WERI-Rb-1 (cell line): ENCODE data around the gene KPNA4.
"Not testable (repeated sequence)": the region's sequence is repeated elsewhere in the genome, so short reads cannot be mapped to it uniquely, and the experiment has no call there.

Source experiments
- DNase-seq: peaks from one replicate; pipeline ENCODE4 v3.0.0-alpha.2; 2020
- H3K27ac ChIP-seq: fragments of 250-450 bp; sonication (Bioruptor Pico); 2 replicates; pipeline ENCODE4 v1.5.1; 2020; ENCODE audit warnings: mild to moderate bottlenecking, moderate library complexity
- H3K27me3 ChIP-seq: fragments of 250-450 bp; sonication (Bioruptor Pico); 2 replicates; pipeline ENCODE4 v1.5.1; 2021; ENCODE audit warnings: mild to moderate bottlenecking, low read depth, moderate library complexity; ENCODE audit not compliant: insufficient read depth, severe bottlenecking
- H3K36me3 ChIP-seq: fragments of 250-450 bp; sonication (Bioruptor Pico); 2 replicates; pipeline ENCODE4 v1.5.1; 2020; ENCODE audit warnings: mild to moderate bottlenecking, moderate library complexity
- H3K4me3 ChIP-seq: 2 replicates; pipeline ENCODE4 v1.5.1; 2011; ENCODE audit warnings: low read depth, mild to moderate bottlenecking, control low read depth, low read length
- H3K9me3 ChIP-seq: fragments of 250-450 bp; sonication (Bioruptor Pico); 2 replicates; pipeline ENCODE4 v1.5.1; 2021; ENCODE audit warnings: mild to moderate bottlenecking, moderate library complexity; ENCODE audit not compliant: severe bottlenecking
- CTCF ChIP-seq: IDR thresholded peaks from 2 replicates; pipeline ENCODE4 v1.5.1; 2011; ENCODE audit warnings: low read depth, mild to moderate bottlenecking, control low read depth, inconsistent platforms, low read length

The KPNA4 gene

GRCh38 chr3:160544844-160545503 is 20.4 kb downstream of the KPNA4 start:
- TF ChIP-seq CTCF = no peak
- no peak for DNase-seq

DNA sequence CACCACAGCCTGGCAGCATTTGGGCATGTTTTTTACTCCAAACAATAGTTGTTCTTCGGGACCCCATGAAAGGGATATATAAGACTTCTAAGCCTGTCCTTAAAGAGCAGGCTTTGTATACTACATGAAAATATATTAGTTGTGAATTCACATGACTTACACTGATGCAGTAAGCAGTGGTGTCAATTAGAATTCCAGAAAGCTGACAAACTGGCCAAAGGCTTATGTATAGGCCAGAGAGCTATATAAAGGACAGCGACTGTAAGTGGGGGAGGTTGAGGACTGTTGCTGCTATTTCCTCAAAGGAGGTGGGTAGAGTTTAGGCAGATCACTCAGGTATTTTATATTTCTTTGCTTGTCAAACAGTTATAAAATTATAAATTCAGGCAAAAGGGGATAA is 24.8 kb downstream of the KPNA4 start:
- no peak for TF ChIP-seq CTCF
- Histone ChIP-seq H3K27me3 (no peaks in the 10 kb centered on the region), H3K4me3 (no peak overlapping the region), H3K36me3 (no peaks in the 10 kb centered on the region), H3K9me3 (no peaks in the 10 kb centered on the region), H3K27ac (no peak overlapping the region)
- no peak for DNase-seq

More at GRCh38 chr3:160544844-160545503, 20.4 kb downstream of the KPNA4 start:
- Histone ChIP-seq H3K4me3 (no peak overlapping the region), H3K27me3 (no peaks in the 10 kb centered on the region), H3K36me3 (peaks cover 6% of the 10 kb centered on the region), H3K9me3 (peaks cover 2% of the 10 kb centered on the region), H3K27ac (no peak overlapping the region)

GRCh38 chr3:160538895-160539294 is 26.5 kb downstream of the KPNA4 start:
- Histone ChIP-seq H3K4me3 (no peak overlapping the region), H3K9me3 (no peaks in the 10 kb centered on the region), H3K27ac (no peak overlapping the region), H3K36me3 (peaks cover 3% of the 10 kb centered on the region), H3K27me3 (no peaks in the 10 kb centered on the region)
- no peak for TF ChIP-seq CTCF
- DNase-seq = no peak

DNA sequence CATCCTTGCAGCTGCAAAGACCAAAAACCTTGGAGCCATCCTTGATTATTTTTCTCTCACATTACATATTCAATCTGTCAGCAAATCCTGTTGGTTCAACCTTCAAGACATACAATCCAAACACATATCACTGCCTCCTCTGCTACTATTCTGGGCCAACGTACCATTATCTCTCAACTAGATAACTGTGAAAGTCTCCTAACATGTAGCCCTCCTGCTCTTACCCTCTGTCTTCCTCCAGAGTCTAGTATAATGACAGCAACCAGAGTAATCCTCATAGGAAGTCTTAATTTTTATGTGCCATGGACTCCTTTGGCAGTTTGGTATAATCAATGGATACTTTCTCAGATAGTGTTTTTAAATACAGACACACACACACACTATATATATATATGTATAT is 27.6 kb downstream of the KPNA4 start:
- no peak overlapping the region for H3K4me3 ChIP-seq
- TF ChIP-seq CTCF = no peak
- no peak overlapping the region for H3K27ac ChIP-seq
- H3K27me3 ChIP-seq = no peaks in the 10 kb centered on the region
- no peak for DNase-seq
- no peaks in the 10 kb centered on the region for H3K9me3 ChIP-seq
- peaks cover 3% of the 10 kb centered on the region for H3K36me3 ChIP-seq

DNA sequence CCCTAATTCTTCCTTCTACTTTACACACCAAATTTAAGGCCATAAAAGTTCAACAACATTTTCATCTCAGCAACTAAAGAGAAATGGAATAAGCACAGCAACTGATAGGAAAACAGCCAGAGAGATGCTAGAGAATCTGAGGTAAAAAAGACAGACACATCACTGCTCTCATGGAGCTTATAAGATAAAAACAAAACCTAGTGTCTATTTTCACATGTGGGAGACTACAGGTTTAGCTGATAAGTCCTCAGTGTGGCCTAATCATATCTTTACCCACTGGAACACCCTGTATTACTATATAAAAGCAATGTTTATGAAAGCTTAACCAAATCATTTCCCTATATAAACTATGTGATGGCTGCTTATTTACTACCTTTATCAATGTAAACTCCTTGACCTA is 33.0 kb downstream of the KPNA4 start:
- H3K27ac ChIP-seq = peak overlapping the region; percentile 34
- H3K36me3 ChIP-seq = peaks cover 37% of the 10 kb centered on the region
- no peak overlapping the region for H3K4me3 ChIP-seq
- TF ChIP-seq CTCF = no peak
- H3K27me3 ChIP-seq = no peaks in the 10 kb centered on the region
- H3K9me3 ChIP-seq = no peaks in the 10 kb centered on the region
- no peak for DNase-seq

DNA sequence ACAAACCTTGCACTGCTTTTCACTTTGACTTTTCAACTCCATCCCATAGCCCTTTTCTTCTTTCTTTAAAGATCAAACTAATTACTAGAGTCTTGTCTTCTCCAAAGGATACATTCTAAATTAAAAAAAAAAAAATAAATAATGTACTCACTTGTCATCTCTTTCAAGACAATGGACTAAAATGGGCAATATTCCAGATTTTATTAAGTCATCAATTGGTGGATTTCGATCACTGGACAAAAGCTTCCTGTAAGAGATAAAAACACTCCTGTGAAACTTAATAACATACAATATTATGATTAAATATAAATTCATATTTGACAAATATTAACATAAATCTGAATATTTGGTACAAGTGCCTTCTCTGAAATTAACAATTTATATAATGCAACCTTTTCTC is 34.1 kb downstream of the KPNA4 start:
- Histone ChIP-seq H3K27ac (no peak overlapping the region), H3K9me3 (no peaks in the 10 kb centered on the region), H3K4me3 (no peak overlapping the region), H3K27me3 (no peaks in the 10 kb centered on the region), H3K36me3 (peaks cover 48% of the 10 kb centered on the region)
- no peak for DNase-seq
- TF ChIP-seq CTCF = no peak

GRCh38 chr3:160516391-160516790 is 49.0 kb downstream of the KPNA4 start:
- H3K36me3 ChIP-seq = peaks cover 83% of the 10 kb centered on the region
- not testable (repeated sequence) for DNase-seq, H3K27ac ChIP-seq, H3K27me3 ChIP-seq, H3K4me3 ChIP-seq, H3K9me3 ChIP-seq
